ENCODE results near the gene SMG1. TPM values are rescaled to one million over a fixed set of nuclear protein-coding genes. Genes with fewer than 3 reads are reported as not detected.

Gene SMG1
- total RNA-seq = 47.0 and 55.3 TPM in 2 replicates

GRCh38 chr16:18925986-18926865 is at the start of gene SMG1:
Gene SMG1, minus strand, starts transcription at chr16:18926408. Its CDS starts 367 bp downstream, at chr16:18926041.

DNA sequence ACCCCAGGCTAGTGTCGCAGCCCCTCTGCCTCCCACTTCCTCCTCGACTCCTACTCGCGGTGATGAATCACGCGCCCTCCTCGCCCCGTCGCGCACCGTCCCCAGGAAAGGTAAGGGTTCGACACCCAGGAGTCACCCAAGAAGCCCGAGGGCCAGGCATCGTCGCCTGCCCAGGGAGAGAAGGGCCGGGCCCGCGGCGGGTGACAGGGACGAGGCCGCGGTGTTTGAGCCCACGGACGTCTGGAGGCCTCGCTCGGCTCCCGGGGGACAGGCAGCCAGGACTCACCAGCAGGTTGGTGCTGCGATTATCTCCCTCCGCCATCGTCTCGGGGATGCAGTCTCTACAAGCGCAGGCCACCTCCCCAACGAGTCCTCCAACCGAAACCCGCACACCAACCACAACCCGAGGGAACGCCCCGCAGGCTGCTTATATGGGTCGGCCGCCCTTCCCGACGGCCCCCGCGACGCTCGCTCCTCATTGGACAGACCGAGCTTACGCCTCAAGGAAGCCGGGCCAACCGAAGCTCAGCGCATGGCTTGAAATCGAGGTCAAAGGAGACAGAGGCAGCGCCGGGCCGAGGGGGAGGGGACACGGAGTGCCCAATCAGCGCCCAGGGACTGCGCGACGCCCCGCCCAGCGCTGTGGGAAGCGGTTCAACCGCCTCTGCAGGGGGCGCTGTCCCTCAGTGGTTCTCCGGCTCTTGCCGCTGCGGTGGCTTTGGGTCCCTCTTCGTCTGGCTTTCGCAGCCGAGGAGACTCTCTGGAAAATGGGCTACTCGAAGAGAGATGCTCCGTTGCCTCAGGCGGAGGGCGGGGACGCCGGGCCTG is 124.8 kb downstream of the SMG1 start, which contains the start of gene ARL6IP1:
Gene ARL6IP1, minus strand, starts transcription at position 405 of the 828 bp plus-strand sequence. Its CDS starts 83 bp downstream, at position 322.

GRCh38 chr16:18789850-18790706 is 136.1 kb downstream of the SMG1 start, which contains the start of gene RPS15A:
Gene RPS15A, minus strand, starts transcription at chr16:18790334. Its CDS starts 1,221 bp downstream, at chr16:18789113.

Other genes starting within 250 kb of the SMG1 start
- gene RPS15A, start 136.1 kb downstream of the SMG1 start, total RNA-seq = 2,183 and 2,490 TPM in 2 replicates
- 715 and 1,315 TPM in 2 replicates for gene ARL6IP1, start 124.9 kb downstream of the SMG1 start, total RNA-seq
- gene TMC7, start 57.5 kb upstream of the SMG1 start, total RNA-seq = 3.4 and 3.7 TPM in 2 replicates
- gene COQ7, start 141.2 kb upstream of the SMG1 start, total RNA-seq = 27.2 and 29.6 TPM in 2 replicates
- gene ITPRIPL2, start 187.6 kb upstream of the SMG1 start, total RNA-seq = 28.7 and 32.4 TPM in 2 replicates
- 1.3 and 2.0 TPM in 2 replicates for gene SYT17, start 241.8 kb upstream of the SMG1 start, total RNA-seq

All from dermis lymphatic vessel endothelial cell (primary cell).